ENCODE measurements around the gene KANK4.
"Not testable (repeated sequence)": the region's sequence is repeated elsewhere in the genome, so short reads cannot be mapped to it uniquely, and the experiment has no call there.

Gene KANK4

DNA sequence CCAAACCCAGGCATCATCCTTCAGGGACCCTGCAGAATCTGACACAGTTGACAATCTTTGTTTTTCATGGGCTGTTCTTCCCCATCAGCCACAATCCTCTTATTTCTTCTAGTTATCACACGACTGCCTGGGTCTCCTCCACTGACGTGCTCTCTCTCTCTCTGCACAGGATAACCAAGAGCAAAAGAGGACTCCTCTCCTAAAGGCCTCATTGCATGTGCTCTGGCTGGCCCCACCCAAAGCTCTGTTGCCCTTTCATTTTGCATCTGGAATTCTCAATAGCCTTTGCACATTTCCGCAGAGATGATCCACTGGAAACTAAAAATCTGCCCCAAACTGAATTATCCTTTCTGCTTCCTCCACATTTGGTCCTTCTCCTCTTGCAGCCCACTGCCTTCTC, 58.5 kb downstream of the KANK4 start:
- no peak for DNase-seq (ENCODE audit: low read depth)
- no peak for TF ChIP-seq CTCF (conservative IDR thresholded peaks at IDR 0.05; ENCODE audit: low read depth, low read length)
- H3K4me3 ChIP-seq (ENCODE audit: low read depth, low read length): no peak overlapping the region

- no peak for TF ChIP-seq CTCF (conservative IDR thresholded peaks at IDR 0.05; ENCODE audit: low read depth, low read length)
- no peak for DNase-seq (ENCODE audit: low read depth)
- no peak overlapping the region for H3K4me3 ChIP-seq (ENCODE audit: low read depth, low read length)
Measured at GRCh38 chr1:62259551-62259950, 59.7 kb downstream of the KANK4 start.

GRCh38 chr1:62250126-62250726, 69.0 kb downstream of the KANK4 start:
- TF ChIP-seq CTCF (conservative IDR thresholded peaks at IDR 0.05; ENCODE audit: low read depth, low read length): no peak
- no peak for DNase-seq (ENCODE audit: low read depth)

GRCh38 chr1:62247391-62248168, 71.7 kb downstream of the KANK4 start:
- DNase-seq (ENCODE audit: low read depth): no peak
- no peak overlapping the region for H3K4me3 ChIP-seq (ENCODE audit: low read depth, low read length)
- TF ChIP-seq CTCF (conservative IDR thresholded peaks at IDR 0.05; ENCODE audit: low read depth, low read length): no peak

More at GRCh38 chr1:62250126-62250726, 69.0 kb downstream of the KANK4 start:
- no peak overlapping the region for H3K4me3 ChIP-seq (ENCODE audit: low read depth, low read length)

DNA sequence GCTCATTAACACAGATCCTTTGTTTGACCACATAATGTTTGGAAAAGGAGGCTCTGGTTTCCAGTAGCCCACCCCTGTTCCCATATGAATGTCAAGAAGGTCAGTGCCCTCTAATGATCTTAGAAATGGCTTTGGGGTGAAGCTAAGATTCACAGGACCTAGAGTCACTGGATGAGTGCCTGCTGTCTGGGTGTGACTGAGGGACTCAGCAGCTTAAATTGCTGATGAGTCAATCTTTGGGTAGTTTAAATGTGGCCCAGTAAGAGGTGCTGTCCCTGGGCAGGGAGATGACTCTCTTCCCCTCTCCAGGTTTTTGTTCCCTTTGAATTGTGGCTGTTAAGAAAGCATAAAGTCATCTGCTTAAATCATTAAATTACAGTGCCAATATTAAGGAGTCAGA, 74.0 kb downstream of the KANK4 start:
- DNase-seq (ENCODE audit: low read depth): no peak
- H3K4me3 ChIP-seq (ENCODE audit: low read depth, low read length): no peak overlapping the region

GRCh38 chr1:62244380-62244779, 74.9 kb downstream of the KANK4 start:
- not testable (repeated sequence) for DNase-seq (ENCODE audit: low read depth); H3K4me3 ChIP-seq (ENCODE audit: low read depth, low read length)

More for the DNA sequence above, 74.0 kb downstream of the KANK4 start:
- no peak for TF ChIP-seq CTCF (conservative IDR thresholded peaks at IDR 0.05; ENCODE audit: low read depth, low read length)

GRCh38 chr1:62241371-62242131, 77.7 kb downstream of the KANK4 start:
- TF ChIP-seq CTCF (conservative IDR thresholded peaks at IDR 0.05; ENCODE audit: low read depth, low read length): no peak
- DNase-seq (ENCODE audit: low read depth): no peak
- H3K4me3 ChIP-seq (ENCODE audit: low read depth, low read length): no peak overlapping the region
